Mammary epithelial cell (primary cell): Measurements from ENCODE around the gene FOXP4.

Source experiments
- EZH2 ChIP-seq: IDR thresholded peaks from 2 replicates; pipeline ENCODE4 v1.6.1; 2012; ENCODE audit warnings: low read length, inconsistent platforms, borderline replicate concordance
- TF ChIP-seq, protein P1 (sequence below), 2 donors: IDR thresholded peaks in 1 of 2; conservative IDR thresholded peaks in 1 of 2; 2 replicates each; pipeline ENCODE4 v1.5.1; 2011 to 2012; ENCODE audit warnings: inconsistent platforms in 2 of 2, low read length in 2 of 2, mild to moderate bottlenecking in 2 of 2, control low read depth in 1 of 2, low read depth in 1 of 2; ENCODE audit not compliant: insufficient read depth in 1 of 2; ENCODE audit errors: extremely low read depth in 1 of 2

DNA sequence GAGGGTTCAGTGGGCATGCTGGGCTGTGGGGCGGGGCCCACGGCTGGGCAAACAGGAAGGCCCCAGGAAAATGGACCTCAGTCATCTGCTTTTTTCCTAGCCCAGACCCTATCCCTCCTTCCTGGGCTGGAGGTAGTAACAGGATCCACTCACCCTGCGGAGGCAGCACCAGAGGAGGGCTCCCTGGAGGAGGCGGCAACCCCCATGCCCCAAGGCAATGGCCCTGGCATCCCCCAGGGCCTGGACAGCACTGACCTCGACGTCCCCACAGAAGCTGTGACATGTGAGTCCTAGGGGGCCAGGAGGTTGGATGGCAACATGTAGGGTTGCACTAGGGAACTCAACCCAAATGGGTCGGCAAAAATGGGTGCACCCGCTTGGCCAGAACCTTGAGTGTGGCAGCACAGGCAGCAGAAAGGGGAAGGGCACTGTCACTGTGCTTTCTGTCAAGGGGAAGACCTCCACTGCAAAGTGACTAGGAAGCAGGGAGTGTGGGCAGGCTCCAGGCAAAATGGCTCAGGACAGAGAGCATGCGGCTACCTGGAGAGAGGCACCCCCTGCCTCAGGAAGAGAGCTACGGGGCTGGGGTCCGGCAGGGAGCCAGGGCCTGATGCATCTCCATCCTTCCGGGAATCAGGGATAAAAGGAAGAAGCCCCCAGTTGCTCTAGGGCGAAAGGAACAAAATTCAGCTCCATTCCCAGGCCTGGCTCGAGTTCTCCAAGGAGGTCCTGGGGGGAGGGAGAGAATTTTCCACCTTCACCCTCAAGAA lies 100.0 kb downstream of the FOXP4 start:
- TF ChIP-seq, protein P1, sequence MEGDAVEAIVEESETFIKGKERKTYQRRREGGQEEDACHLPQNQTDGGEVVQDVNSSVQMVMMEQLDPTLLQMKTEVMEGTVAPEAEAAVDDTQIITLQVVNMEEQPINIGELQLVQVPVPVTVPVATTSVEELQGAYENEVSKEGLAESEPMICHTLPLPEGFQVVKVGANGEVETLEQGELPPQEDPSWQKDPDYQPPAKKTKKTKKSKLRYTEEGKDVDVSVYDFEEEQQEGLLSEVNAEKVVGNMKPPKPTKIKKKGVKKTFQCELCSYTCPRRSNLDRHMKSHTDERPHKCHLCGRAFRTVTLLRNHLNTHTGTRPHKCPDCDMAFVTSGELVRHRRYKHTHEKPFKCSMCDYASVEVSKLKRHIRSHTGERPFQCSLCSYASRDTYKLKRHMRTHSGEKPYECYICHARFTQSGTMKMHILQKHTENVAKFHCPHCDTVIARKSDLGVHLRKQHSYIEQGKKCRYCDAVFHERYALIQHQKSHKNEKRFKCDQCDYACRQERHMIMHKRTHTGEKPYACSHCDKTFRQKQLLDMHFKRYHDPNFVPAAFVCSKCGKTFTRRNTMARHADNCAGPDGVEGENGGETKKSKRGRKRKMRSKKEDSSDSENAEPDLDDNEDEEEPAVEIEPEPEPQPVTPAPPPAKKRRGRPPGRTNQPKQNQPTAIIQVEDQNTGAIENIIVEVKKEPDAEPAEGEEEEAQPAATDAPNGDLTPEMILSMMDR (conservative IDR thresholded peaks at IDR 0.05 in 1 of 2, IDR thresholded peaks at IDR 0.05 in 1 of 2; ENCODE audit: extremely low read depth in 1 of 2, insufficient read depth in 1 of 2, low read depth in 1 of 2, low read length in 2 of 2), result no peak
- no peak for TF ChIP-seq EZH2
